MCF 10A (cell line): ENCODE data around the gene UPK3BL2. TPM values are rescaled to one million over a fixed set of nuclear protein-coding genes. Genes with fewer than 3 reads are reported as not detected.
"Not testable (repeated sequence)": the region's sequence is repeated elsewhere in the genome, so short reads cannot be mapped to it uniquely, and the experiment has no call there.

Experiments
- BruUV-seq: library from RNA; stranded (reverse); fragments of 400-500 nt; replicated peaks from 2 replicates; lab custom pipeline; 2021; lab: Mats Ljungman, UMichigan
- CTCF ChIA-PET: fragments of 300-600 bp; sonication (Branson Sonifier 250); formaldehyde crosslinking; extraction: SDS; loops from one replicate; lab custom pipeline; 2021; ENCODE audit warnings: antibody characterized with exemption, inconsistent platforms; lab: Yijun Ruan, JAX
- POLR2A ChIA-PET: fragments of 300-600, 350-650 bp; sonication (Branson Sonifier 250); formaldehyde crosslinking; extraction: SDS; loops from one replicate; lab custom pipeline; 2020; ENCODE audit warnings: antibody characterized with exemption, inconsistent platforms; lab: Yijun Ruan, JAX
- DNase-seq: peaks from one replicate; pipeline ENCODE4 v3.0.0-alpha.2; 2018; ENCODE audit not compliant: unreplicated experiment
- H3K27ac Mint-ChIP-seq: one replicate; pipeline ENCODE4 v1.8.0; 2022; ENCODE audit warnings: mild to moderate bottlenecking, low read depth, mixed read lengths; ENCODE audit not compliant: unreplicated experiment
- H3K27me3 Mint-ChIP-seq: one replicate; pipeline ENCODE4 v1.8.0; 2022; ENCODE audit warnings: mixed read lengths; ENCODE audit not compliant: insufficient read depth, unreplicated experiment
- H3K36me3 Mint-ChIP-seq: one replicate; pipeline ENCODE4 v1.8.0; 2022; ENCODE audit warnings: mild to moderate bottlenecking, moderate library complexity, mixed read lengths; ENCODE audit not compliant: insufficient read depth, unreplicated experiment
- H3K4me1 Mint-ChIP-seq: one replicate; pipeline ENCODE4 v1.8.0; 2022; ENCODE audit warnings: mixed read lengths; ENCODE audit not compliant: insufficient read depth, unreplicated experiment
- H3K4me3 Mint-ChIP-seq: one replicate; pipeline ENCODE4 v1.8.0; 2022; ENCODE audit warnings: mild to moderate bottlenecking, moderate library complexity, mixed read lengths; ENCODE audit not compliant: unreplicated experiment
- H3K9me3 Mint-ChIP-seq: one replicate; pipeline ENCODE4 v1.8.0; 2022; ENCODE audit warnings: mixed read lengths; ENCODE audit not compliant: unreplicated experiment
- intact Hi-C: fragments of 100-400 bp; cut with micrococcal nuclease; formaldehyde crosslinking; loops from 2 replicates; pipeline ENCODE4 v1.14.1; 2022
- total RNA-seq: library from RNA; stranded (reverse); gene quantifications from 2 replicates; pipeline ENCODE4 v1.2.3, GENCODE V29; 2022

The UPK3BL2 gene
- total RNA-seq, 1 experiment from 2014 or later, result 17.4 TPM

- intact Hi-C loops, H3K4me3 Mint-ChIP-seq, DNase-seq, H3K4me1 Mint-ChIP-seq, H3K36me3 Mint-ChIP-seq, H3K27ac Mint-ChIP-seq, CTCF ChIA-PET, POLR2A ChIA-PET, H3K27me3 Mint-ChIP-seq, H3K9me3 Mint-ChIP-seq, BruUV-seq: not testable (repeated sequence)
These were observed 40.4 kb downstream of the UPK3BL2 start for GRCh38 chr7:102503141-102503540.

- H3K27ac Mint-ChIP-seq, DNase-seq, CTCF ChIA-PET, H3K27me3 Mint-ChIP-seq, BruUV-seq, H3K4me1 Mint-ChIP-seq, H3K9me3 Mint-ChIP-seq, H3K4me3 Mint-ChIP-seq, intact Hi-C loops, POLR2A ChIA-PET, H3K36me3 Mint-ChIP-seq: not testable (repeated sequence)
These were observed 45.2 kb downstream of the UPK3BL2 start for GRCh38 chr7:102498321-102498720.

DNA sequence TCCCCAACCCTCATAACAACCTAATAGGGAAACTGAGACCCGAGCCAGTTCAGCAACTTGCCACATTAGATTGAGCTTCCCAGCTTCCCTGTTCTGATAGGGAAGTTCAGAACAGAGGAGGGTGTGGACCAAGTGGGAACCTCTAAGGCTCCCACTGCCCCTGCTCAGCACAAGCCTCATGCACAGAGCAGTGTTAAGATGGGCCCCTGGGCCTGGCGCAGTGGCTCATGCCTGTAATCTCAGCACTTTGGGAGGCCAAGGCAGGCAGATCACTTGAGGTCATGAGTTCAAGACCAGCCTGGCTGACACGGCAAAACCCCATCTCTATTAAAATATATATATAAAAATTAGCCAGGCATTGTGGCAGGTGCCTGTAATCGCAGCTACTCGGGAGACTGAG, 46.2 kb downstream of the UPK3BL2 start:
- H3K4me1 Mint-ChIP-seq, H3K27ac Mint-ChIP-seq, H3K27me3 Mint-ChIP-seq, H3K9me3 Mint-ChIP-seq, H3K4me3 Mint-ChIP-seq, intact Hi-C loops, H3K36me3 Mint-ChIP-seq, POLR2A ChIA-PET, CTCF ChIA-PET, BruUV-seq, DNase-seq: not testable (repeated sequence)

DNA sequence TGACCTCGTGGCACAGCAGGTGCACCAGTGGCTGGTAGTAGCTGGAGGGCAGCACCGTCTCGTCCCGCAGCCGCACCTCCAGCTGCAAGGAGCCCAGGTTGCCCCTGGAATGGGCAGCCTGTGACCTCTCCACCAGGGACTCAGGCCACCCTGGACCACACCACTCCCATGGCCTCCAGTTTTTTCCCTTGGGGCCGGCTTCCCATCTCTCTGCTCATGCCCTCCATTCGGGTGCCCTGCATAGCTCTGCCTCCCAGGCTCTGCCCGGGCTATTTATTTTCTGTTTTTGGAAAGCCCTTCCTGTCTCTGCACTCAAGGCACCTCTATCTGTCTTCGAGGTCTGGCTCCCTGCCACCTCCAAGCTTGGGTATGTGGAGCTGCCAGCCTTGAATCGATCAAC, 46.6 kb downstream of the UPK3BL2 start:
- intact Hi-C loops, H3K4me3 Mint-ChIP-seq, POLR2A ChIA-PET, H3K27ac Mint-ChIP-seq, DNase-seq, CTCF ChIA-PET, H3K9me3 Mint-ChIP-seq, H3K36me3 Mint-ChIP-seq, BruUV-seq, H3K27me3 Mint-ChIP-seq, H3K4me1 Mint-ChIP-seq: not testable (repeated sequence)

DNA sequence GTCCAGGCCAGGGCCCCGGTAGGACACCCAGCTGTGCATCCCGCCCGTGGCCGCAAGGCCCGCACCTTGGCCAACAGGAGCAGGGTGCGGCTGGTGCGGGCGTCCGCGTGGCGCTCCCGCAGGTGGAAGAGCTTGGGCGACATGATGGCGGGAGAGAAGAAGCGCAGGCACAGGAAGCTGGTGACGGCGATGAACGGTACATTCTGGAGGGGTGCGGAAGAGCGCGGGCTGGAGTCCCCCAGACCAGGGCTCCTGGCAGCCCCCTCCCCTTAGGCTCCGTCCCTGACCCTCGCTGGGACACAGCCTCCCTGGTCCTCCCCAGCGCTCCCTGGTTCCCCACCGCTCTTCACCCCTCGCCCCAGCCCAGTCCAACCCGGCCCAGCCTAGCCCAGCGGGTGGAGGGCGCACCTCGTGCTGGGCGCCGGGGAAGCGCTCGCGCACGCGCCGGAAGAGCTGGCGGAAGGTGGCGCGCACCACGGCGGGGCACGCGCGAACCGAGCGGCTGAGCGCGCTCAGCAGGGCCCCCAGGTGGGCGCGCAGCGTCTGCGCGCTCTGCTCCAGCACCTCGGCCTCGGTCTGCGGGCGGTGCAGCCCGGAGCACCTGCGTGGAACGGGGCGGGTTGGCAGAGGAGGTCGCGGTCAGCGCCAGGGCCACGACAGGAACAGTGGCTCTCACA, 48.9 kb downstream of the UPK3BL2 start:
- H3K4me3 Mint-ChIP-seq, POLR2A ChIA-PET, H3K27me3 Mint-ChIP-seq, CTCF ChIA-PET, H3K27ac Mint-ChIP-seq, DNase-seq, H3K4me1 Mint-ChIP-seq, BruUV-seq, H3K36me3 Mint-ChIP-seq, intact Hi-C loops, H3K9me3 Mint-ChIP-seq: not testable (repeated sequence)

GRCh38 chr7:102494026-102494425, 49.5 kb downstream of the UPK3BL2 start:
- H3K36me3 Mint-ChIP-seq, CTCF ChIA-PET, H3K27ac Mint-ChIP-seq, H3K4me3 Mint-ChIP-seq, DNase-seq, H3K9me3 Mint-ChIP-seq, POLR2A ChIA-PET, H3K4me1 Mint-ChIP-seq, H3K27me3 Mint-ChIP-seq, BruUV-seq, intact Hi-C loops: not testable (repeated sequence)

- H3K4me1 Mint-ChIP-seq, BruUV-seq, H3K27ac Mint-ChIP-seq, POLR2A ChIA-PET, H3K4me3 Mint-ChIP-seq, DNase-seq, H3K36me3 Mint-ChIP-seq, CTCF ChIA-PET, H3K27me3 Mint-ChIP-seq, H3K9me3 Mint-ChIP-seq, intact Hi-C loops: not testable (repeated sequence)
These were observed 50.1 kb downstream of the UPK3BL2 start for GRCh38 chr7:102493220-102493935.

DNA sequence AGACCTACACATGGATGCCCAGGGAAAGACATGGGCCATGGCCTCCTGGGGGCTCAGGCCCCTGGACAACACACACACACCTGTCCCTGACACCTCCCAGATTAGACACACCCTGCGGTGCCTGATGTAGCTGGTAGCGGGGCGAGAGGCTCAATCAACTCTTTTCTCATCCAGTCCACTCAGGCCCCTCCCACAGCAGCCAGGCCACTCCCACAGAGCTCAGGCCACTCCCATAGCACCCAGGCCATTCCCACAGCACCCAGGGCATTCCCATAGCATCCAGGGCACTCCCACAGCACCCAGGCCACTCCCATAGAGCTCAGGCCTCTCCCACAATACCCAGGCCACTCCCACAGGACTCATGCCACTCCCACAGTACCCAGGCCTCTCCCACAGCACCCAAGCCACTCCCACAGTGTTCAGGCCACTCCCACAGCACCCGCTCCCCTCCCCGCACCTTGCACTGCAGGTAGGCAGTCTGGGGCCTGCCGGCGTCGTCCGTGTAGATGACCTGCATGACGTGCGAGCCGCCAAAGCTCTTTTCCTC, 52.9 kb downstream of the UPK3BL2 start:
- H3K27me3 Mint-ChIP-seq, H3K27ac Mint-ChIP-seq, DNase-seq, H3K9me3 Mint-ChIP-seq, POLR2A ChIA-PET, intact Hi-C loops, H3K36me3 Mint-ChIP-seq, H3K4me3 Mint-ChIP-seq, BruUV-seq, CTCF ChIA-PET, H3K4me1 Mint-ChIP-seq: not testable (repeated sequence)
